Transverse colon (tissue), 4 donors: Measurements from ENCODE around the gene RAB43. TPM values are rescaled to one million over a fixed set of nuclear protein-coding genes. Genes with fewer than 3 reads are reported as not detected.

Experiments used
- total RNA-seq, 4 donors: library from RNA; depleted of rRNA; stranded (reverse); fragments of >200 nt; gene quantifications; one replicate each; pipeline ENCODE4 v1.1.0, GENCODE V29; 2016

The RAB43 gene
- total RNA-seq, 4 donors from 2014 or later: 23.1 to 40.4 (median 31.3) TPM

Other genes with a start within 250 kb of the RAB43 start
- gene ACAD9, start 242.2 kb downstream of the RAB43 start, total RNA-seq: 100 to 1,000 TPM in 2 of 4 donors, 10 to 100 TPM in 2; 37.3 to 158 (median 85.0) TPM
- 1 to 10 TPM in 1 of 4 donors, under 1 TPM in 1, not detected in 2; 0.95 to 1.2 TPM for gene CFAP92, start 127.7 kb downstream of the RAB43 start, total RNA-seq
- gene EFCC1, start 120.5 kb downstream of the RAB43 start, total RNA-seq: 1 to 10 TPM in 3 of 4 donors, under 1 TPM in 1; 0.75 to 2.2 (median 1.7) TPM
- gene GP9, start 61.0 kb downstream of the RAB43 start, total RNA-seq: 1 to 10 TPM in 1 of 4 donors, under 1 TPM in 1, not detected in 2; 0.64 to 1.2 TPM
- 10 to 100 TPM in 2 of 4 donors, 1 to 10 TPM in 2; 1.6 to 14.2 (median 7.2) TPM for gene ISY1, start 39.3 kb upstream of the RAB43 start, total RNA-seq
- gene CNBP, start 62.1 kb upstream of the RAB43 start, total RNA-seq: 100 to 1,000 TPM; 169 to 329 (median 258) TPM
- 100 to 1,000 TPM in 3 of 4 donors, 10 to 100 TPM in 1; 64.7 to 149 (median 116) TPM for gene COPG1, start 127.8 kb upstream of the RAB43 start, total RNA-seq
- gene HMCES, start 157.1 kb upstream of the RAB43 start, total RNA-seq: 10 to 100 TPM; 11.3 to 32.6 (median 23.9) TPM